K562 (cell line): Measurements from ENCODE around the gene ZNF778. TPM values are rescaled to one million over a fixed set of nuclear protein-coding genes. Genes with fewer than 3 reads are reported as not detected.

ENCODE experiments used
- BCOR ChIP-seq: fragments of 450-650 bp; IDR thresholded peaks from 2 replicates; pipeline ENCODE4 v1.6.1; 2016
- CBFB ChIP-seq: sonication (generic); formaldehyde crosslinking; IDR thresholded peaks from 2 replicates; pipeline ENCODE4 v1.4.0; 2020; ENCODE audit warnings: mild to moderate bottlenecking, missing genetic modification reagents
- HCFC1 ChIP-seq: IDR thresholded peaks from 2 replicates; pipeline ENCODE4 v1.6.1; 2012; ENCODE audit warnings: low read depth, low read length, improper control_type of control experiment
- ZFP36 ChIP-seq: fragments of 150-350 bp; IDR thresholded peaks from 2 replicates; pipeline ENCODE4 v1.6.1; 2018; ENCODE audit warnings: low read length, low read depth; ENCODE audit not compliant: partially characterized antibody
- ZNF146 ChIP-seq: IDR thresholded peaks from one replicate; pipeline ENCODE4 v1.6.1; 2018; ENCODE audit warnings: missing compliant biosample characterization; ENCODE audit not compliant: unreplicated experiment
- ZNF316 ChIP-seq: fragments of 450-650 bp; IDR thresholded peaks from 2 replicates; pipeline ENCODE4 v1.6.1; 2016
- polyA plus RNA-seq, 8 experiments: library from polyadenylated mRNA; depleted of rRNA in 4 of 8; stranded (reverse) in 5 of 8; unstranded in 3 of 8; fragments of >200 nt; fragmentation: Nextera tagmentation in 2 of 8; fragmentation: Illumina TruSeq in 1 of 8; extraction: Ambion mirVana in 2 of 8; extraction: Trizol in 1 of 8; gene quantifications; 2 replicates each; pipeline versions ENCODE4 v1.2.1 to v1.2.3, GENCODE V29; 2011 to 2014; ENCODE audit warnings: inconsistent platforms in 1 of 8, missing spikeins in 1 of 8
- total RNA-seq, 7 experiments: library from RNA; depleted of rRNA in 6 of 7; stranded (reverse); fragments of >200 nt in 6 of 7; fragmentation: Illumina TruSeq in 2 of 7; extraction: Trizol in 2 of 7; gene quantifications; 2 replicates each; pipeline versions ENCODE4 v1.2.1 to v1.2.3, GENCODE V29; 2011 to 2021; ENCODE audit warnings: low replicate concordance in 1 of 7
- TF ChIP-seq, protein P1 (sequence below), 2 experiments: fragments of 150-350 bp in 1 of 2; IDR thresholded peaks; 2 replicates each; pipeline ENCODE4 v1.6.1; 2012 to 2016; ENCODE audit warnings: low read depth in 2 of 2, low read length in 2 of 2, mild to moderate bottlenecking in 1 of 2, moderate library complexity in 1 of 2

ZNF778 gene
- total and polyA plus RNA-seq, 9 of the 15 experiments (the other 6 are each of a cell fraction or from before 2014, with no cell fraction given), result 0.70 to 60.6 (median 7.5) TPM

DNA sequence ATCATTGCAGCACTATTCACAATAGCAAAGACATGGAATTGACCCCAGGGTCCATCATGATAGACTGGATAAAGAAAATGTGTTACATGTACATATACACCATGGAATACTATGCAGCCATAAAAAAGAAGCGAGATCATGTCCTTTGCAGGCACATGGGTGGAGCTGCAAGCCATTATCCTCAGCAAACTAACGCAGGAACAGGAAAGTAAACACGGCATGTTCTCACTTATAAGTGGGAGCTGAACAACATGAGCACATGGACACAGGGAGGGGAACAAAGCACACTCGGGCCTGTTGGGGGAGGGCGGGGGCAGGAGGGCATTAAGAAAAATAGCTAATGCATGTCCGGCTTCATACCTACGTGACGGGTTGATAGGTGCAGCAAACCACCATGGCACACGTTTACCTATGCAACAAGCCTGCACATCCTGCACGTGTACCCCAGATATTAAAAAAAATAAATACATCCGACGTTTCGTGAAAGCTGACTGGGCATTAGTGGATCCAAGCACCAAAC is 28.9 kb downstream of the ZNF778 start (continued):
- TF ChIP-seq, protein P1, sequence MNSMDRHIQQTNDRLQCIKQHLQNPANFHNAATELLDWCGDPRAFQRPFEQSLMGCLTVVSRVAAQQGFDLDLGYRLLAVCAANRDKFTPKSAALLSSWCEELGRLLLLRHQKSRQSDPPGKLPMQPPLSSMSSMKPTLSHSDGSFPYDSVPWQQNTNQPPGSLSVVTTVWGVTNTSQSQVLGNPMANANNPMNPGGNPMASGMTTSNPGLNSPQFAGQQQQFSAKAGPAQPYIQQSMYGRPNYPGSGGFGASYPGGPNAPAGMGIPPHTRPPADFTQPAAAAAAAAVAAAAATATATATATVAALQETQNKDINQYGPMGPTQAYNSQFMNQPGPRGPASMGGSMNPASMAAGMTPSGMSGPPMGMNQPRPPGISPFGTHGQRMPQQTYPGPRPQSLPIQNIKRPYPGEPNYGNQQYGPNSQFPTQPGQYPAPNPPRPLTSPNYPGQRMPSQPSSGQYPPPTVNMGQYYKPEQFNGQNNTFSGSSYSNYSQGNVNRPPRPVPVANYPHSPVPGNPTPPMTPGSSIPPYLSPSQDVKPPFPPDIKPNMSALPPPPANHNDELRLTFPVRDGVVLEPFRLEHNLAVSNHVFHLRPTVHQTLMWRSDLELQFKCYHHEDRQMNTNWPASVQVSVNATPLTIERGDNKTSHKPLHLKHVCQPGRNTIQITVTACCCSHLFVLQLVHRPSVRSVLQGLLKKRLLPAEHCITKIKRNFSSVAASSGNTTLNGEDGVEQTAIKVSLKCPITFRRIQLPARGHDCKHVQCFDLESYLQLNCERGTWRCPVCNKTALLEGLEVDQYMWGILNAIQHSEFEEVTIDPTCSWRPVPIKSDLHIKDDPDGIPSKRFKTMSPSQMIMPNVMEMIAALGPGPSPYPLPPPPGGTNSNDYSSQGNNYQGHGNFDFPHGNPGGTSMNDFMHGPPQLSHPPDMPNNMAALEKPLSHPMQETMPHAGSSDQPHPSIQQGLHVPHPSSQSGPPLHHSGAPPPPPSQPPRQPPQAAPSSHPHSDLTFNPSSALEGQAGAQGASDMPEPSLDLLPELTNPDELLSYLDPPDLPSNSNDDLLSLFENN (IDR thresholded peaks at IDR 0.05; ENCODE audit: low read depth in 2 of 2, low read length in 2 of 2), result no peak
- peak; percentile 82 for TF ChIP-seq BCOR
- no peak for TF ChIP-seq CBFB (CRISPR knock-in tag)
- no peak for TF ChIP-seq ZFP36
- peak; percentile 51 for TF ChIP-seq ZNF316
- TF ChIP-seq HCFC1, result no peak
- TF ChIP-seq ZNF146 (CRISPR knock-in tag), result peak; percentile 99
